LHCN-M2 (cell line): Measurements from ENCODE around the gene ARHGAP15. TPM values are rescaled to one million over a fixed set of nuclear protein-coding genes. Genes with fewer than 3 reads are reported as not detected.

Source experiments
- DNase-seq: peaks from one replicate; pipeline ENCODE4 v3.0.0-alpha.2; 2012; ENCODE audit warnings: low read depth
- total RNA-seq: library from RNA; depleted of rRNA; stranded (reverse); fragments of >200 nt; gene quantifications from 2 replicates; pipeline ENCODE4 v1.2.3, GENCODE V29; 2014

The ARHGAP15 gene
- total RNA-seq, 1 experiment from 2014 or later, result 0.11 TPM

DNA sequence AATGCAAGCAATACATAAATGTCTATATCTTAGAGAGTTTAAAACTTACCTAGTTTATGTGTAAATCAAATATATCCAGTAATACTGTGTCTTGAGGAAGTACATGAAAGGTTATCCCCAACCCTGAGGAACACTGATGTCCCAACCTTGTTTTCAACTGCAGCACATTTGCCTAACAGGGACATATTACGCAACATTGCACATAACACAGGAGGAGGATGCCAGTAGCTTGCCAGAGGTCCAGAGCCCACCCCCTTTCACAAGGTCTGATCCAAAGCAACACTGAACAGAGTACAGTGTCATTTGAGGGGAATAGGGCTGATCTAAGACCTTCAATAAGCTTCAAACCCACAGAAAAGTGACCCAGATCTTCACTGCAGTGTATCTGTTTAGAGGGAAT is 678.5 kb downstream of the ARHGAP15 start:
- no peak for DNase-seq

DNA sequence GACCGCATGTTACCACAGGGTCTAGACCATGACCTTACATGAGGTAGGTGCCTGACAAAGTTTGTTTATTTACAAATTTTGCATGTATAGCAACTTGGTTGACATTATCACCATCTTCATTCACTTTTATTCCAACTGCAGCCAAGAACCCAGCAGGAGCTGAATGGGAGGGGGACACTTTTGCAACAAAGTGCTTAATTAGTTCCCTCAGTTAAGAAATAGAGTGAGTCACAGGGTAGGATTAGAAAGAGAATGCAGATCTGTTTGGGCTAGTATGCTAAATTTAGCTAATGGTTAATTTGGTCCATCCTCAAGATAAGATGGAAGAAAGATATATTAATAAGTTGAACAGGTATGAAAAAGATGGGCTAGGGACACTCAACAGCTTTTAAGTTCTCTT is 678.9 kb downstream of the ARHGAP15 start:
- DNase-seq, result no peak

DNA sequence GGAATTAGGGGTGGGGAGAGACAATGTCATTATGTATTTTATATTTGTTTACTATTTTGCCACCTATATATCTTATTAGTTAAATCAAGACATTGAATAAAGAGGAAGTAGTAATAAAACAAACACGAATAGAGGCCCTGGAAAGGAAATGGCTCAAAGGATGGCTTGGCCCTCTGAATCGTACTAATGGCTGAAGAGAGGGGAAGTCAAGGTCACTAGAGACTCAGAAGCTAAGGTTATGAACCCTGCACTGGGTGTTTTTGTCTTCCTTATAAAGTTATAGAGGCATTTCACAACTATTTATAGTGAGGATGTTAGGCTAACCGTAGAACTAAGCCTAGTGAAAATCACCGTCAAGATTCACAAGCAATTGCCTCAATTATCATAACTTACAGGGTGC is 685.9 kb downstream of the ARHGAP15 start:
- DNase-seq, result no peak

DNA sequence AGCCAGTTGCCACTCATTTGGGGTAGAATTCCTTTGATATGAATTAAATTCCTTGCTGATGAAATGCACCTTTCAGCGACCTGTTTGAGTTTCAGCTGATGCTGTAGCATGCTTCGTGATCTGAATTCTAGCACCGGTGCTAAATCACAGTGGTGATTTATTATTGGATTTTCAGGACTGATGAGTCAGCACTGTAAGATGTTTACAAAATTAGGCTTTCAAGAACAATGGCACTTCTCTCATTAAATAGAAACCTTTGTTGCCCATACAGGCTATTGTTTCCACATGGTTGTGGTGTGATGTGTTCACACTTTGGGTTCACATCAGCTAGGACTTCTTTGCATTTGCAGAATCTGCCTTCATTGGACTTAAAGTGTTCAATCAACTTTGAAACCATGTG is 687.7 kb downstream of the ARHGAP15 start:
- no peak for DNase-seq
